Activated T-helper 1 cell treated with anti-CD3 and anti-CD28 coated beads, Interleukin-12 subunit alpha, Interleukin-12 subunit beta, Interleukin-2, Interleukin-4 antibody, amounts not matched to agents 30 ng/mL and 10 ng/mL and 1 ng/mL, durations not matched to agents 14 hours and 24 hours and 36 hours (primary cell): Measurements from ENCODE around the gene CD2. TPM values are rescaled to one million over a fixed set of nuclear protein-coding genes. Genes with fewer than 3 reads are reported as not detected.

Source experiments
- DNase-seq: peaks from one replicate; pipeline ENCODE4 v3.0.0; 2021; ENCODE audit warnings: low spot score
- H3K27ac Mint-ChIP-seq: one replicate; pipeline ENCODE4 v1.8.0; 2021; ENCODE audit warnings: mild to moderate bottlenecking, mixed read lengths
- H3K27me3 Mint-ChIP-seq: one replicate; pipeline ENCODE4 v1.8.0; 2022; ENCODE audit warnings: mild to moderate bottlenecking, moderate library complexity, mixed read lengths; ENCODE audit not compliant: insufficient read depth
- H3K36me3 Mint-ChIP-seq: one replicate; pipeline ENCODE4 v1.8.0; 2021; ENCODE audit warnings: low read depth, mixed read lengths
- H3K4me1 Mint-ChIP-seq: one replicate; pipeline ENCODE4 v1.8.0; 2021; ENCODE audit warnings: low read depth, mixed read lengths
- H3K4me3 Mint-ChIP-seq: one replicate; pipeline ENCODE4 v1.8.0; 2021; ENCODE audit warnings: mild to moderate bottlenecking, moderate library complexity, mixed read lengths
- H3K9me3 Mint-ChIP-seq: one replicate; pipeline ENCODE4 v1.8.0; 2021; ENCODE audit warnings: mixed read lengths
- intact Hi-C: fragments of 100-400 bp; cut with micrococcal nuclease; formaldehyde crosslinking; loops from one replicate; pipeline ENCODE4 v1.15.1; 2024
- total RNA-seq: library from RNA; stranded (reverse); gene quantifications from 2 replicates; pipeline ENCODE4 v1.2.3, GENCODE V29; 2022

CD2 gene
- total RNA-seq, 1 donor from 2014 or later = 651 TPM

DNA sequence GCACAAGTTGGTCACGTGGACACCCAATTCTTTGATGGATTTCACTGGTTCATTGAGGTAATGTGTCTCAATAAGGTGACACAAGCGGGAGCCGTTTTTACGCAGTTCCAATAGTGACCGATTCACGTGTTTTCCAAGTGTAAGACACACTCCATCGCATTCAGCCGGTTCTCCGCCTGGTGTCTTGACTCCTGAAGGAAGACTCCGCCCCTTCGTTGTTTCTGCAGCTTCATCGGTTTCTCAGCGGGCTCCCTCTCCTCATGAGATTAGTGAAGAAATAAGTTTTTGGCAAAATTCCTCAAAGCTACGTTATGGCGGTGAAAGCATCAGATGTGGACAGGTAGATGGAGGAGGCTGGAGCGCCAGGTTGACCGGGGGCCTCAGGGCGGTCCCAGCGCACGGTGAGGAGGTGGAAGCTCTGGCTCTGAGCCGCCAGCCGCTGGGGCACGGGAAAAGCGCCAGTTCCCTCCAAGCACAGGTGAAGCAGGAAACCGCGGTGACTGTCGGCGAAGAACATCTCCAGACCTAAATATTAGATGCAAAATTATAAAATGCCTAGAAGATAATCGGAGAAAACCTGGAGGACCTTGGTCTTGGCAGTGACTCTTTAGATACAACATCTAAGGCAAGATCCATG, 21.0 kb downstream of the CD2 start:
- no peak for DNase-seq
- Mint-ChIP-seq H3K27me3 (no peaks in the 10 kb centered on the region), H3K4me1 (peaks cover 66% of the 10 kb centered on the region), H3K27ac (no peak overlapping the region), H3K4me3 (peak overlapping the region; percentile 57), H3K36me3 (peaks cover 40% of the 10 kb centered on the region), H3K9me3 (peaks cover 20% of the 10 kb centered on the region)
- intact Hi-C loops = no loop called here

DNA sequence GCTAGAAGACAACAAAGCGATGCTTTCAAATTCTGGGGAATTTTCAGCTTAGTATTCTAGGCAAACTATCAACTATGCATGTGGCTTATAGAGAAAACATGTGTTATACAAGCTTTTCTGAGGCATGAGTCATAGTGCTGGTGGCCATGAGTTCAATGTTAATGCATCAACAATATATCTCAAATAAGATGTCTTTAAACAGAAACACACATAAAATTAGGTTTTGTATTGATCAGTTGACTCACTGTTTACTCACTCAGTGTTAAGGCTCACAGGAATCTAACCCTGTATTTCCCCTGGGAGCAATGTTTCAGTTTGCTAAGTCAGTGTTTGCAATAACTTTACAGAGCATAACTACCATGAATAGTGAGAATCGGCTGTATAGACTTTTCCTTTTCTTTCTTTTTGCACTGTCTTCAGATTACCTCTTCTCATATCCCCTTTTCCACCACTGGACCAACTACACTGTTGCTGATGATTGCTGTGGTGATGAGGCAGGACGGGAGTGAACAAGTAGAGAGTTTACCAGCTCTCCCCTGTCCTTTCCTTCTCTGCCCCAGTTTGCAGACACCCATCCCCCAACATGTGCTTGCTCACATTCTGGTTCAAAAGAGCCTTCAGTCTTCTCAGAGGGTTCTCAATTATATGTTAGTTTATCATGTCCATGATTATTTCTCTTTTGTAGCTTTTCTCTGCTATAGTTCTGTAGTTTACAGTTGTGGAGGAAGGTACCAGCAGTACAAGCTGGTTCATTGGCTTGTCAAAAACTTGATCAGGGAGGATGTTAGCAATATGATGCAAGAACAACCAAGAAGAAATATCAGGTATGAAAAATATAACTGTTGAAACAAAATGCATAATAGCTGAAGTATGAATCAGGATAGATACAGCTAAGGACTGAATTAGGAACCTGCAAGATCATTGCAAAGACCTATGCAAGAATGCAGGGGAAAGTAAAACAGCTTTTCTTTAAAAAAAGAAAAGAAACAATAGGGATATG, 23.9 kb downstream of the CD2 start:
- H3K36me3 Mint-ChIP-seq = peaks cover 26% of the 10 kb centered on the region
- intact Hi-C loops = loop anchor here (1.0 kb wide), 2 partner anchors 9 to 24 kb away; no protein-coding TSS in a partner anchor
- no peaks in the 10 kb centered on the region for H3K27me3 Mint-ChIP-seq

DNA sequence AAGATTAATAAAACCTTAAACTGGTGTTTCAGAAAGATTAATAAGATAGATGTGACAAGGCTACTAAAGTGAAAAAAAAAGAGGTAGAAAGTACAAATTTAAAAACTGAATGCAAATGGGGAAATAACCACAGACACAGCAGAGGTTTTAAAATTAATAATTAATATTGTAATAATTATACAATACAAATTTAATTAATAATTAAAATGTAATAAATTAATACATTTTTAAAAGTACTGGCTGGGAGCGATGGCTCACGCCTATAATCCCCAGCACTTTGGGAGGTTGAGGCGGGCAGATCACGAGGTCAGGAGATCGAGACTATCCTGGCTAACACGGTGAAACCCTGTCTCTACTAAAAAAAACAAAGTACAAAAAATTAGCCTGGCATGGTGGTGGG, 26.8 kb downstream of the CD2 start:
- peaks cover 8% of the 10 kb centered on the region for H3K9me3 Mint-ChIP-seq
- H3K27me3 Mint-ChIP-seq = peaks cover 2% of the 10 kb centered on the region

More for the DNA sequence above, 23.9 kb downstream of the CD2 start:
- H3K9me3 Mint-ChIP-seq = peaks cover 14% of the 10 kb centered on the region
- peaks cover 37% of the 10 kb centered on the region for H3K4me1 Mint-ChIP-seq
- peak overlapping the region; percentile 54 for H3K4me3 Mint-ChIP-seq
- peak overlapping the region; percentile 83 for H3K27ac Mint-ChIP-seq
- no peak for DNase-seq

DNA sequence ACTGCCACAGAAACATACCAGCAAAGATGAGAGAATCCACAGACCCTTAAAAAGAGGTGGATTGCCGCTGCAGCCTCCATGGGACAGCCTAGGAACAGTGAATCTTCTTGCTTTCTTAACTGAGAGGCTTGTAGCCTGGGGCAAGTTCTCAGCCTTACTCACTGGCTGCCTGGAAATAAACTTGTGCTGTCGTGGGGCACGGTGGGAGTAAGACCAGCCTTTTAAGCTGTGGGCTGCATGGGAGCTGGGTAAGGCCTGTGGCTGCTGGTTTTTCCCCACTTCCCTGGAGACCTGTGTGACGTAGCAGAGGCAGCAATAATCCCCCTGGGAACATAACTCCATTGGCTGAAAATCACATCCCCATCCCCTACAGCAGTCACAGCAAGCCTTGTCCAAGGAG, 30.8 kb downstream of the CD2 start:
- peaks cover 22% of the 10 kb centered on the region for H3K36me3 Mint-ChIP-seq
- H3K27ac Mint-ChIP-seq = no peak overlapping the region
- peaks cover 24% of the 10 kb centered on the region for H3K9me3 Mint-ChIP-seq
- H3K4me3 Mint-ChIP-seq = no peak overlapping the region
- no peak for DNase-seq
- peaks cover 2% of the 10 kb centered on the region for H3K27me3 Mint-ChIP-seq
- H3K4me1 Mint-ChIP-seq = peaks cover 25% of the 10 kb centered on the region
- intact Hi-C loops = no loop called here

More for the DNA sequence above, 26.8 kb downstream of the CD2 start:
- no peak for DNase-seq
- intact Hi-C loops = no loop called here
- Mint-ChIP-seq H3K36me3 (peaks cover 17% of the 10 kb centered on the region), H3K4me3 (no peak overlapping the region), H3K27ac (no peak overlapping the region), H3K4me1 (peaks cover 39% of the 10 kb centered on the region)

DNA sequence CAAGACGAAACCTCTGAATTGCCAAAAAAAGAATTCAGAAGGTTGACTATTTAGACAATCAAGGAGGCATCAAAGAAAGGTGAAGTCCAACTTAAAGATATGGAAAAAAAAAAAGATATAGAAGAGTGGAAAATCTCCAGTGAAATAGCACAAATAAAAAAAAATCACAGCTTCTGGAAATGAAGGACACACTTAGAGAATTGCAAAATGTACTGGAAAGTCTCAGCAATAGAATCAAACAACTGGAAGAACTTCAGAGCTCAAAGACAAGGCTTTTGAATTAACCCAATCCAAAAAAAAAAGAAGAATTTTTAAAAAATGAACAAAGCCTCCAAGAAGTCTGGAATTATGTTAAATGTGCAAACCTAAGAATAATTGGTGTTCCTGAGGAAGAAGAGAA, 31.8 kb downstream of the CD2 start:
- intact Hi-C loops = no loop called here
- H3K27me3 Mint-ChIP-seq = peaks cover 2% of the 10 kb centered on the region
- peaks cover 24% of the 10 kb centered on the region for H3K36me3 Mint-ChIP-seq
- peaks cover 24% of the 10 kb centered on the region for H3K9me3 Mint-ChIP-seq
- H3K4me3 Mint-ChIP-seq = no peak overlapping the region
- H3K27ac Mint-ChIP-seq = no peak overlapping the region
- peaks cover 34% of the 10 kb centered on the region for H3K4me1 Mint-ChIP-seq
- no peak for DNase-seq

DNA sequence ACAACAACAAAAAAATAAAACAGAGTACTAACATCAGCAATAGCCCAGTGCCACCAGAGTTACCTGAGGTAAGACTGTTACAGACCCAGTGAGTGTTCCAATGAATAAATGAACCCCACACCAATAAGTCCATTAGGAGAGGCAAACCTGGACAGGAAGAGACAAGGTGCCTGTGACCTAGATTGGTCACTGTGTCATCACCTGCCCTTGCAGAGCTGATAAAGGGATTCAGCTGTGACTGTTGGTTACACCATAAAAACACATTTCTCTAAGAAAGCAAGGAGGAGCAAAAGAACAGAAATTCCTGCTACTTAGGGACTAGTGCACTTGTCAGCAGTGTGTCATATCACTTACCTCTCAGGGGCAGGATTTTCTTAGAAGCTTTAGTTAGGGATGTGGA, 37.5 kb downstream of the CD2 start:
- peaks cover 18% of the 10 kb centered on the region for H3K36me3 Mint-ChIP-seq
- no peak overlapping the region for H3K27ac Mint-ChIP-seq

DNA sequence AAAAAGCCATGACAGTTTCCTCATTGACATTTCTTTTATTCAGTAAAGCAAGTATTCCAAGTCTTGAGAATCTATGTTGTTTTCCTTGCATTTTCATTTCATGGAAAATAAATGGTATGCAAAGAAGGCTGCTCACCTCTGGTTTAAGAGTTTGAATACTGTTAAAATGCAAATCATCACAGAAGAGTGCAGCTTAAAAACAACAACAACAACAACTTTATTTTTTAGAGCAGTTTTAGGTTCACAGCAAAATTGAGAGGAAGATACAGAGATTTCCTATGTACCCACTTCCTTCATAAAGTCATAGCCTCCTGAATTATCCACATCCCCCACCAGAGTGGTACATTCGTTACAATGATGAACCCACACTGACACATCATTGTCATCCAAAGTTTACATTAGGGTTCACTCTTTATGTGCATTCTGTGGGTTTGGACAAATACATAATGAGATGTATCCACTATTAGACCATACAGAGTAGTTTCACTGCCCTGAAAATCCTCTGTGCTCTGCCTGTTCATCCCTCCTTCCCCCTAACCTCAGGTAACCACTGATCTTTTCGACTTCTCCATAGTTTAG, 39.2 kb downstream of the CD2 start:
- H3K27me3 Mint-ChIP-seq = no peaks in the 10 kb centered on the region
- H3K4me1 Mint-ChIP-seq = peaks cover 66% of the 10 kb centered on the region
- no peak overlapping the region for H3K4me3 Mint-ChIP-seq
- intact Hi-C loops = no loop called here
- DNase-seq = no peak
- peaks cover 12% of the 10 kb centered on the region for H3K9me3 Mint-ChIP-seq
- peaks cover 24% of the 10 kb centered on the region for H3K36me3 Mint-ChIP-seq
- no peak overlapping the region for H3K27ac Mint-ChIP-seq

More for the DNA sequence above, 37.5 kb downstream of the CD2 start:
- DNase-seq = no peak
- Mint-ChIP-seq H3K4me3 (no peak overlapping the region), H3K9me3 (peaks cover 12% of the 10 kb centered on the region), H3K27me3 (no peaks in the 10 kb centered on the region), H3K4me1 (peaks cover 57% of the 10 kb centered on the region)
- intact Hi-C loops = no loop called here

DNA sequence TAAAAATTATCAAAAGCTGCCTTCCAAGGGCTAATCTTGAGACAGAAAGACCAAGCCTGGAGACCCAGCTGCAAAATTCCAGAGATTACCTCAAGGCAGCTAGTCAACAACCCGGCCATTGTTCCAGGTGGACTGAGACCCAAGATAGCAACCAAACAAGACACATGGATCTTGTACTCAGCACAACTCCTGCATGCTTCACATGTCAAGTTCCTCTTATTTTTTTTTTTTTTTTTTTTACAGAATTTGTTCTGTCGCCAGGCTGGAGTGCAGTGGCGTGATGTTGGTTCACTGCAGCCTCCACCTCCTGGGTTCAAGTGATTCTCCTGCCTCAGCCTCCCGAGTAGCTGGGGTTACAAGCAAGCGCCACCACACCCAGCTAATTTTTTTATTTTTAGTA, 40.1 kb downstream of the CD2 start:
- H3K36me3 Mint-ChIP-seq = peaks cover 26% of the 10 kb centered on the region
- intact Hi-C loops = no loop called here
- peaks cover 66% of the 10 kb centered on the region for H3K4me1 Mint-ChIP-seq
- no peaks in the 10 kb centered on the region for H3K27me3 Mint-ChIP-seq
- DNase-seq = no peak
- no peak overlapping the region for H3K4me3 Mint-ChIP-seq
- H3K9me3 Mint-ChIP-seq = peaks cover 12% of the 10 kb centered on the region
- H3K27ac Mint-ChIP-seq = no peak overlapping the region

DNA sequence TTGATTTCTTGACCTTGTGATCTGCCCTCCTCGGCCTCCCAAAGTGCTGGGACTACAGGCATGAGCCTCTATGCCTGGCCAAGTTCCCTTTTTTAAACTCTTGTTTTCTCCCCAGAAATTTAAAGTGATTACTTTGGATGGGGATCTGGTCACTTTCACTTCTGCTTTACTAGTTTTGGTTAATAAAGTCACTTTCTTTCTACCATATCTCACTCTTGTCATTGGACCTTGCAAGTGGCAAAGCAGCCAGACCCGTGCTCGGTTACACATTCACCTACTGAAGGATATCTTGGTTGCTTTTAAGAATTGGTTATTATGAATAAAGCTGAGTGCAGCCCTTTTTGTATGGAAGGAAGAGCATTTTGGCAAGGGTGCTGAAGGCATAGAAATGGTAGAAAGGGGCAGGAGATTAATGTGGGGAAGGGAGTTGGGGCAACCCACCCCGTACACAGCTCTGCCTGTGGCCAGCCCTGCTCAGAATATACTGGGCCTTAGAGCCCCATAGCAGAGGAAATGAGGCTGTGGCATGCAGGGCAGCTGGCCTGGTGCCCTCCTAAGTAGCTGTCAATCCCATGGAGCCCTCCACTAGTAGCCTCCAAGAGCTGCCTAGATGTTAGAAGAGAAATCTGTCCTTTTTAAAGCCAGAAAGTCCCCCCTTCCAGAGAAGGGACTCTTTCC, 40.7 kb downstream of the CD2 start:
- Mint-ChIP-seq H3K4me3 (no peak overlapping the region), H3K4me1 (peaks cover 68% of the 10 kb centered on the region)
- intact Hi-C loops = no loop called here

DNA sequence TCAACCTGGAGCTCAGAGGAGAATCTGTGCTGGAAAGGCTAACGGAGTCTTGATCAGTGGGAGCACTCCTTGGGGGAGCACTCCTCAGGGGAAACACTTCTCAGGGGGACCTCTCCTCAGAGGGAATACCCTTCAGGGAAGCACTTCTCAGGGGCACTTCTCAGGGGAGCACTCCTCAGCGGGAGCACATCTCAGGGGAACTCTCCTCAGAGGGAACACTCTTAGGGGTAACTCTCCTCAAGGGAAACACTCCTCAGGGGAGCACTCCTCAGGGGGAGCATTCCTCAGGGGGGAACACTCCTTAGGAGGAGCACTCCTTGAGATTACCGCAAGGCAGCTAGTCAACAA, 41.2 kb downstream of the CD2 start:
- no peak overlapping the region for H3K4me3 Mint-ChIP-seq
- H3K4me1 Mint-ChIP-seq = peaks cover 68% of the 10 kb centered on the region
- no peaks in the 10 kb centered on the region for H3K27me3 Mint-ChIP-seq
- H3K9me3 Mint-ChIP-seq = peaks cover 12% of the 10 kb centered on the region
- intact Hi-C loops = no loop called here
- H3K36me3 Mint-ChIP-seq = peaks cover 23% of the 10 kb centered on the region
- H3K27ac Mint-ChIP-seq = no peak overlapping the region
- no peak for DNase-seq

More for the DNA sequence above, 40.7 kb downstream of the CD2 start:
- Mint-ChIP-seq H3K27me3 (no peaks in the 10 kb centered on the region), H3K36me3 (peaks cover 23% of the 10 kb centered on the region), H3K27ac (no peak overlapping the region), H3K9me3 (peaks cover 12% of the 10 kb centered on the region)
- DNase-seq = no peak

DNA sequence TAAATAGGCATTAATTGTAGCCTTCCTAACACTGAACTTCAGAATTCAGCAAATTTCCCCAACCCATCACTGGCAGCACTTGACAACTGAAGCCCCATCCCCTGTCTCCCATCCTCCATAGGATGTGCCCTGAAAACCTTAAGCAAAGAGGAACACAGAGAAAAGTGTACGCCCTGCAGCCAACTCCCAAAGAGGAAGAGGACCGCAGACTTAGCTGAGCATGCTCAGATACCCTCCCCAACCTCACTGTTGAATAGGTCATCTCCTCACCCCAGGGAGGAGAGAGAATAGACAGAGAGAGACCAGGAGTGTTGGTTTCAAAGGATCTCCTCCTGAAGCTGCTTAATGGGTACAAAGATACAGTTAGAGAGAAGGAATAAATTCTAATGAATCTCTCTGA, 50.5 kb downstream of the CD2 start:
- H3K4me1 Mint-ChIP-seq = peaks cover 97% of the 10 kb centered on the region
- intact Hi-C loops = loop anchor here (1.0 to 10.0 kb wide), 2 partner anchors 32 to 860 kb away; no protein-coding TSS in a partner anchor

DNA sequence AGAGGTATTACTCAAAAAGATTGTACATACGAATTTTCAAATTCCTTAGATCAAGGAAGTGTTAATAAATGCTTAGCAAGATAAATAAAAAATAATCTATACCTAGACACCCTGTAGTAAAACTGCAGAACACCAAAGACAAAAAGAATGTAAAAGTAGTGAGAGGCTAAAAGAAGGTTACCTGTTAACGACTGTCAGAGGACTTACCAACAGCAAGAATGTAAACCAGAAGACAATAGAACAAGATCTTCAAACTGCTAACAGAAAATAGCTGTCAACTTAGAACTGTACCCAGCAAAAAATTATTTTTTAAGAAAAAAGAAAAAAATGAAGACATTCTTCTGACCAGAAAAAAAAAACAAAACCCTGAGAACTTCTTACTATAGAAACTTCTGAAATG, 51.2 kb downstream of the CD2 start:
- Mint-ChIP-seq H3K9me3 (no peaks in the 10 kb centered on the region), H3K27ac (peak overlapping the region; percentile 94), H3K27me3 (no peaks in the 10 kb centered on the region), H3K4me1 (peaks cover 97% of the 10 kb centered on the region), H3K36me3 (peaks cover 11% of the 10 kb centered on the region), H3K4me3 (peak overlapping the region; percentile 71)
- intact Hi-C loops = loop anchor here (10.0 kb wide), 1 partner anchor 859 kb away; no protein-coding TSS in a partner anchor
- DNase-seq = no peak

More for the DNA sequence above, 50.5 kb downstream of the CD2 start:
- DNase-seq = no peak
- H3K27me3 Mint-ChIP-seq = no peaks in the 10 kb centered on the region
- H3K4me3 Mint-ChIP-seq = peak overlapping the region; percentile 71
- H3K36me3 Mint-ChIP-seq = peaks cover 13% of the 10 kb centered on the region
- peak overlapping the region; percentile 94 for H3K27ac Mint-ChIP-seq
- H3K9me3 Mint-ChIP-seq = no peaks in the 10 kb centered on the region
